LNCAP (cell line): ENCODE data around the gene SOS2.

Experiments
- CTCF ChIP-seq: fragments of 450-650 bp; IDR thresholded peaks from 2 replicates; pipeline ENCODE4 v1.5.1; 2017; ENCODE audit warnings: mild to moderate bottlenecking

The SOS2 gene

GRCh38 chr14:50148799-50149198 lies 82.6 kb downstream of the SOS2 start:
- no peak for TF ChIP-seq CTCF

GRCh38 chr14:50139192-50139591 lies 92.2 kb downstream of the SOS2 start:
- TF ChIP-seq CTCF: no peak

GRCh38 chr14:50127802-50128201 lies 103.6 kb downstream of the SOS2 start:
- no peak for TF ChIP-seq CTCF

GRCh38 chr14:50123062-50123461 lies 108.3 kb downstream of the SOS2 start:
- TF ChIP-seq CTCF: no peak

- no peak for TF ChIP-seq CTCF
Observed at GRCh38 chr14:50122291-50122690, 109.1 kb downstream of the SOS2 start.

- no peak for TF ChIP-seq CTCF
Observed at GRCh38 chr14:50121486-50121885, 109.9 kb downstream of the SOS2 start.

- TF ChIP-seq CTCF: no peak
Observed at GRCh38 chr14:50117456-50117855, 113.9 kb downstream of the SOS2 start.

- TF ChIP-seq CTCF: no peak
Observed at GRCh38 chr14:50116966-50117365, 114.4 kb downstream of the SOS2 start.
